Stimulated activated CD8-positive, alpha-beta memory T cell treated with anti-CD3 and anti-CD28 coated beads, Interleukin-12 subunit alpha, Interleukin-12 subunit beta, amount 100 ng/mL, for 24 hours (primary cell): ENCODE measurements around the gene DDX3X.
"Not testable (repeated sequence)": the region's sequence is repeated elsewhere in the genome, so short reads cannot be mapped to it uniquely, and the experiment has no call there.

Experiments
- DNase-seq: peaks from one replicate; pipeline ENCODE4 v3.0.0-alpha.2; 2020; ENCODE audit errors: extremely low read depth

DDX3X gene

GRCh38 chrX:41371575-41371974 is 37.6 kb downstream of the DDX3X start:
- not testable (repeated sequence) for DNase-seq

GRCh38 chrX:41373989-41374606 is 40.1 kb downstream of the DDX3X start:
- no peak for DNase-seq

- DNase-seq: no peak
Observed at GRCh38 chrX:41377624-41378023, 43.7 kb downstream of the DDX3X start.

DNA sequence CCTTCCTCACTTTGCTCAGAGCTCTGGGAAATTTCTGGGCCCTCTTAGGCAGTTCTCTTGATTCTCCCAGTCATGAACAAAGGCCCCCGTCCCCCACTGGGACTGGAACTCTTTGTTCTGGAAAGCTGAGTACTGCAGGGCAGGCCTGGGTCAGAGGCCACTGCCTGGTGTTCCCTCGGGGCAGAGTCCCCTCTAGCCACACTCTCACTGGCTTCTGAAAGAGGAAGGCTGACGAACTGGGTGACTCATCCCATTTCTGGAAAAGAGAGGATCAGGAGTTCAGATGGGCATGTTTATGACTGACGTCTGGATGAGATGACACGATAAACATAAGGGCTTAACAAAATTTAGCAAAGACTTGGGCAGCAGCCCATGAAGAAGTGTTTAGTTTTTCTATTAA is 47.7 kb downstream of the DDX3X start:
- no peak for DNase-seq

DNA sequence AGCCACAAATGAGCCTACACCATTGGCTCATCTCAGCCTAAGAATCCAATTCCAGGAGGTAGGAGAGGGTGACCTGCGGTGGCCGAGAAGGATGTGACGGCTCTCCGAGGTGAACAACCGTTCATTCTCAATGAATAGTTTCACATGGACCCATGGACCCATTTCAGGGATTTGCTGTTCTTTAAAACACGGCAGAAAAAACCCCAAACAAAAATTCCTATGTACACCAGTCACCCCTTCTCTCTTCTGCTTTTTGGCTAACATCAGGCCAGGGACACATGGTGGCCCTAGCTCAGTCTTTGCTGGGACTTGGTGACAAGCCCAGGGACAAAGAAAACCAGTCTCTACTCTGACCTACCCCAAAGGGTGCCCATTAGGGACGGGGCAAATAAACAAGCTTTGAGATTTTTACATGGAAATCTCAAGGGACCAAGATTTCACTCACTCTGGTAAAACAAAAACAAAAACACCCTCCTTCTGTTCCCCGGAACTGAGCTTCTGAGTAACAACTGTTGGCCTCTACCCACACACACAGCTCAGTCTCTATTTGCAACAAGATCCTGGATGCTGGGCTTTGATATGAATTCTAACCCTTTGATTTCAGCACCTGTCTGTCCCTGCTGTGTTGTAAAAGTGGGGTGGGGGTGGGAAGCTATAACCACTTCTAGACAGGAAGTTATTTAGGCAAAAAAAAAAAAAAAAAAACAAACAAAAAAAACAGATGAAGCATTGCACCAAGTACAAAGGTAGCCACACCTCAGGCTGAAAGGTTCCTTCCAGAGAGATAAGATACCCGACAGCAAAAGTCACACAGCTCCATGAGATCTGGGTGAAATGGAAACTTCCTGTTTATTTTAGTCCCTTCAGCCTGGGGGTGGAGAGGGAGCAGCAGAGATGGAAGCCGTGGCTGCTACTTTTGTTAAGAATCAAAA is 49.0 kb downstream of the DDX3X start:
- DNase-seq: no peak

GRCh38 chrX:41384051-41384705 is 50.2 kb downstream of the DDX3X start:
- peak; percentile 9 for DNase-seq

GRCh38 chrX:41386222-41386990 is 52.4 kb downstream of the DDX3X start:
- DNase-seq: no peak

GRCh38 chrX:41388543-41388942 is 54.6 kb downstream of the DDX3X start:
- no peak for DNase-seq

- DNase-seq: no peak
Observed at GRCh38 chrX:41389311-41389888, 55.4 kb downstream of the DDX3X start.

- DNase-seq: not testable (repeated sequence)
Observed at GRCh38 chrX:41390576-41390975, 56.6 kb downstream of the DDX3X start.

GRCh38 chrX:41391606-41392005 is 57.6 kb downstream of the DDX3X start:
- DNase-seq: no peak

- no peak for DNase-seq
Observed at GRCh38 chrX:41394293-41394692, 60.3 kb downstream of the DDX3X start.

- DNase-seq: no peak
Observed at GRCh38 chrX:41397219-41397618, 63.3 kb downstream of the DDX3X start.

GRCh38 chrX:41397768-41398167 is 63.8 kb downstream of the DDX3X start:
- DNase-seq: no peak

GRCh38 chrX:41402556-41402955 is 68.6 kb downstream of the DDX3X start:
- DNase-seq: not testable (repeated sequence)

DNA sequence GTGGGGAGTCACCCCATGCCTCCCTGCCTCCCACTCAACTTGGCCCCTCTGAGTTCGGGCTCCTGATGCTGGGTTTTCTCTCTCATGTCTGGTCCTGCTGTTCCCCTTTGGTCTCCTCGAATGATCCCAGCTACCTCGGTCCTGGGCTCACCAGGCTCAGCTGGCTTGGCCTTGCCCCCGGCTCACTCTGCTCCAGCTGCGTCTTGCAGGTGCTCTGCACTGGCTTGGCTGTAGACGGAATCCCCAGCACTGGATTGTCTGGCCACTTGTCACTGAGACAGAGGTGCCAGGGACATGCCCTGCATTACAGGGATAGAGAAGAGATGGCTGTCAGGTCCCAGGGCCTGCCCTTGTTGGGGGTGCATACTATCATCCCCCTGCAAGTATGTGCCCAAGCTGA is 71.6 kb downstream of the DDX3X start:
- no peak for DNase-seq

DNA sequence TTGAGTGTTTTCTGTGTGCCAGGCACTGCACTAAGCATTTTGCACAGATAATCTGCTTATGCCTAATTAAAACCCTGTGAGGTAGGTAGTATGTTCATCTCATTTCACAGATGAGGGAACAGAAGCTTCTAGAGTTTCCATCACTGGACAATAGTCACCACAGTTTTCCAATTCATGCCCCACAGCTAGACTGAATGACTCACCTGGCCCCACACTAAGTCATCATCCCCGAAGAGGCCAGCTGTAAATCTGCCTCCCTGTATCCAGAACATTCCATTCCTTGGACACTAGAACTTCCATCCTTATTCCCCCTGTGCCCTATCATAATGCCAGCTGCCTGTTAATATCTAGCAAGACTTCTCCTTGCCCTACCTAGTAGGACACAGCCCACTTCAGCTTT is 72.2 kb downstream of the DDX3X start:
- no peak for DNase-seq

- DNase-seq: no peak
Observed at GRCh38 chrX:41407816-41408215, 73.9 kb downstream of the DDX3X start.

DNA sequence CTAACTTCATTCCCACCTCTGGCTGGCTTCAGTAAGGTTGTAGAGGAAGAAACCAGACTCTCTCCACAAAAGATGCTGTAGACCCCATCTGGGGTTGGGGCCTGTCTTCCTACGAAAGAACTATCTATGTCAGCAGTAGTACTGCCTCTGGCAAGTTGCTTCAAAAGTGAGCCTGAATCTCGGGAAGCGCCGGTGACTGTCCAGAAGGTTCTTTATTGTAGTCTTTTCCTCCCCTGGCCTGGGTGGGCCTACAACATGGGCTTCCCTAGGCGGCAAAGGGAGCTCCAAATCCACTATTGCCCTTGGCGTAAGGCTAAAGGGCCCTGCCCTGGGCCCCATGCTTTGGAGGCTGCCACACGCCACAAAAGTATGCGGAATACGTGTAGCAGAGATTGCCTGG is 74.6 kb downstream of the DDX3X start:
- no peak for DNase-seq

GRCh38 chrX:41409006-41409405 is 75.0 kb downstream of the DDX3X start:
- DNase-seq: no peak

- not testable (repeated sequence) for DNase-seq
Observed at GRCh38 chrX:41411222-41411621, 77.3 kb downstream of the DDX3X start.
